Activated T-cell treated with anti-CD3 and anti-CD28 coated beads, Interleukin-2, amount 50 U/mL, for 72 hours (primary cell): ENCODE data around the gene NELL2. TPM values are rescaled to one million over a fixed set of nuclear protein-coding genes. Genes with fewer than 3 reads are reported as not detected.
"Not testable (repeated sequence)": the region's sequence is repeated elsewhere in the genome, so short reads cannot be mapped to it uniquely, and the experiment has no call there.

ENCODE experiments used
- ATAC-seq, 2 donors: fragments of 150-1000 bp; cut with Tn5 transposase; replicated peaks in 1 of 2; 2 replicates each; pipeline ENCODE4 v1.10.0; 2021; ENCODE audit warnings: moderate library complexity in 2 of 2, mild to moderate bottlenecking in 1 of 2
- DNase-seq, 2 donors: peaks; one replicate each; pipeline ENCODE4 v3.0.0; 2021 to 2022; ENCODE audit warnings: mixed read lengths in 1 of 2
- H3K27ac Mint-ChIP-seq: one replicate; pipeline ENCODE4 v1.8.0; 2022; ENCODE audit warnings: mild to moderate bottlenecking, moderate library complexity, mixed read lengths
- H3K27me3 Mint-ChIP-seq: one replicate; pipeline ENCODE4 v1.8.0; 2022; ENCODE audit warnings: low read depth, mixed read lengths
- H3K36me3 Mint-ChIP-seq, 2 donors: one replicate each; pipeline ENCODE4 v1.8.0; 2022; ENCODE audit warnings: mixed read lengths in 2 of 2, mild to moderate bottlenecking in 1 of 2; ENCODE audit not compliant: insufficient read depth in 2 of 2
- H3K4me1 Mint-ChIP-seq: one replicate; pipeline ENCODE4 v1.8.0; 2022; ENCODE audit warnings: low read depth, mixed read lengths
- H3K4me3 Mint-ChIP-seq, 2 donors: one replicate each; pipeline ENCODE4 v1.8.0; 2022; ENCODE audit warnings: mild to moderate bottlenecking in 2 of 2, mixed read lengths in 2 of 2, moderate library complexity in 2 of 2
- H3K9me3 Mint-ChIP-seq, 2 donors: one replicate each; pipeline ENCODE4 v1.8.0; 2022; ENCODE audit warnings: mixed read lengths in 2 of 2
- total RNA-seq, 2 donors: library from RNA; stranded (reverse); gene quantifications; one replicate each; pipeline ENCODE4 v1.2.3, GENCODE V29; 2022

The NELL2 gene
- total RNA-seq: 10 to 100 TPM; 36.3 to 66.0 TPM

GRCh38 chr12:44875954-44876543, at the start of gene NELL2:
NELL2 (minus strand) TSS chr12:44876315; CDS start chr12:44875869, 446 bp downstream.
- H3K9me3 Mint-ChIP-seq: peaks cover 0 to 3% of the 10 kb centered on the region in 2 donors
- peaks cover 38% of the 10 kb centered on the region for H3K4me1 Mint-ChIP-seq
- DNase-seq (peak; percentile 48 to 66), ATAC-seq (peak; percentile 83)
- peaks cover 21% of the 10 kb centered on the region for H3K27me3 Mint-ChIP-seq
- peak within 1 kb of the TSS; percentile 92 to 99 for H3K4me3 Mint-ChIP-seq
- H3K36me3 Mint-ChIP-seq: peaks cover 4% of the 10 kb centered on the region in 2 donors
- H3K27ac Mint-ChIP-seq: peak within 1 kb of the TSS; percentile 86

GRCh38 chr12:44921736-44922135, 45.6 kb upstream of the NELL2 start:
- H3K27me3 Mint-ChIP-seq: peaks cover 10% of the 10 kb centered on the region
- ATAC-seq (no peak), DNase-seq (no peak)
- H3K4me3 Mint-ChIP-seq: no peak overlapping the region
- H3K4me1 Mint-ChIP-seq: no peaks in the 10 kb centered on the region
- no peaks in the 10 kb centered on the region for H3K36me3 Mint-ChIP-seq
- H3K27ac Mint-ChIP-seq: no peak overlapping the region
- H3K9me3 Mint-ChIP-seq: no peaks in the 10 kb centered on the region

GRCh38 chr12:44917141-44917540, 41.0 kb upstream of the NELL2 start:
- no peak for DNase-seq

GRCh38 chr12:44915958-44916357, 39.8 kb upstream of the NELL2 start:
- no peaks in the 10 kb centered on the region for H3K4me1 Mint-ChIP-seq
- no peak overlapping the region for H3K4me3 Mint-ChIP-seq
- DNase-seq (no peak), ATAC-seq (no peak)
- peaks cover 6% of the 10 kb centered on the region for H3K27me3 Mint-ChIP-seq
- H3K27ac Mint-ChIP-seq: no peak overlapping the region
- no peaks in the 10 kb centered on the region for H3K36me3 Mint-ChIP-seq
- no peaks in the 10 kb centered on the region for H3K9me3 Mint-ChIP-seq

More at GRCh38 chr12:44917141-44917540, 41.0 kb upstream of the NELL2 start:
- Mint-ChIP-seq H3K27me3 (peaks cover 6% of the 10 kb centered on the region), H3K4me1 (no peaks in the 10 kb centered on the region), H3K27ac (no peak overlapping the region), H3K9me3 (no peaks in the 10 kb centered on the region), H3K4me3 (no peak overlapping the region), H3K36me3 (no peaks in the 10 kb centered on the region)
- no peak for ATAC-seq

- Mint-ChIP-seq H3K27me3 (no peaks in the 10 kb centered on the region), H3K27ac (no peak overlapping the region), H3K36me3 (peaks cover 1 to 3% of the 10 kb centered on the region in 2 donors), H3K4me1 (no peaks in the 10 kb centered on the region), H3K9me3 (peaks cover 9% of the 10 kb centered on the region in 2 donors), H3K4me3 (no peak overlapping the region)
- no peak for DNase-seq
- ATAC-seq: no peak
These were observed 28.2 kb upstream of the NELL2 start for GRCh38 chr12:44904321-44904720.

GRCh38 chr12:44898108-44898507, 22.0 kb upstream of the NELL2 start:
- H3K9me3 Mint-ChIP-seq: peaks cover 9 to 14% of the 10 kb centered on the region in 2 donors
- H3K27ac Mint-ChIP-seq, H3K27me3 Mint-ChIP-seq, H3K4me1 Mint-ChIP-seq, DNase-seq, ATAC-seq, H3K36me3 Mint-ChIP-seq, H3K4me3 Mint-ChIP-seq: not testable (repeated sequence)

- ATAC-seq: no peak
- Mint-ChIP-seq H3K4me3 (no peak overlapping the region), H3K4me1 (no peaks in the 10 kb centered on the region), H3K36me3 (no peaks in the 10 kb centered on the region), H3K27me3 (no peaks in the 10 kb centered on the region), H3K9me3 (no peaks in the 10 kb centered on the region), H3K27ac (no peak overlapping the region)
- no peak for DNase-seq
These were observed 13.8 kb upstream of the NELL2 start for GRCh38 chr12:44889926-44890325.

- Mint-ChIP-seq H3K27ac (no peak overlapping the region), H3K27me3 (no peaks in the 10 kb centered on the region), H3K36me3 (no peaks in the 10 kb centered on the region), H3K9me3 (no peaks in the 10 kb centered on the region), H3K4me1 (no peaks in the 10 kb centered on the region), H3K4me3 (no peak overlapping the region)
- DNase-seq: no peak
- no peak for ATAC-seq
These were observed 13.0 kb upstream of the NELL2 start for GRCh38 chr12:44889162-44889561.

GRCh38 chr12:44885902-44886301, 9.8 kb upstream of the NELL2 start:
- H3K27ac Mint-ChIP-seq: no peak overlapping the region
- H3K4me3 Mint-ChIP-seq: no peak overlapping the region
- ATAC-seq (no peak), DNase-seq (no peak)
- no peaks in the 10 kb centered on the region for H3K4me1 Mint-ChIP-seq
- H3K36me3 Mint-ChIP-seq: peaks cover 3 to 4% of the 10 kb centered on the region in 2 donors
- H3K27me3 Mint-ChIP-seq: no peaks in the 10 kb centered on the region
- H3K9me3 Mint-ChIP-seq: peaks cover 4 to 8% of the 10 kb centered on the region in 2 donors

GRCh38 chr12:44881197-44881596, 5.1 kb upstream of the NELL2 start:
- no peak overlapping the region for H3K4me3 Mint-ChIP-seq

GRCh38 chr12:44876544-44877410, 662 bp upstream of the NELL2 start:
- H3K27me3 Mint-ChIP-seq: peaks cover 21% of the 10 kb centered on the region
- ATAC-seq: peak; percentile 80 to 82
- H3K4me3 Mint-ChIP-seq: peak overlapping the region; percentile 92 to 99
- peaks cover 5 to 6% of the 10 kb centered on the region in 2 donors for H3K9me3 Mint-ChIP-seq
- peaks cover 31% of the 10 kb centered on the region for H3K4me1 Mint-ChIP-seq
- no peak overlapping the region for H3K27ac Mint-ChIP-seq
- H3K36me3 Mint-ChIP-seq: peaks cover 6 to 8% of the 10 kb centered on the region in 2 donors
- DNase-seq: peak; percentile 54 to 64

More at GRCh38 chr12:44881197-44881596, 5.1 kb upstream of the NELL2 start:
- ATAC-seq (no peak), DNase-seq (no peak)
- peaks cover 6 to 8% of the 10 kb centered on the region in 2 donors for H3K9me3 Mint-ChIP-seq
- H3K36me3 Mint-ChIP-seq: peaks cover 4 to 8% of the 10 kb centered on the region in 2 donors
- no peak overlapping the region for H3K27ac Mint-ChIP-seq
- peaks cover 13% of the 10 kb centered on the region for H3K27me3 Mint-ChIP-seq
- H3K4me1 Mint-ChIP-seq: peaks cover 8% of the 10 kb centered on the region

- H3K4me1 Mint-ChIP-seq: peaks cover 44% of the 10 kb centered on the region
- ATAC-seq (peak; percentile 18 to 41), DNase-seq (peak in 1 of 2 donors; percentile 19)
- H3K9me3 Mint-ChIP-seq: peaks cover 2 to 5% of the 10 kb centered on the region in 2 donors
- peaks cover 21% of the 10 kb centered on the region for H3K27me3 Mint-ChIP-seq
- peak overlapping the region; percentile 92 to 99 for H3K4me3 Mint-ChIP-seq
- peaks cover 5 to 6% of the 10 kb centered on the region in 2 donors for H3K36me3 Mint-ChIP-seq
- peak overlapping the region; percentile 86 for H3K27ac Mint-ChIP-seq
These were observed 630 bp downstream of the NELL2 start for GRCh38 chr12:44875417-44875953.

GRCh38 chr12:44874981-44875416, 1.1 kb downstream of the NELL2 start:
- ATAC-seq (peak; percentile 16 to 18), DNase-seq (peak; percentile 25 to 29)
- H3K4me3 Mint-ChIP-seq: peak overlapping the region; percentile 92 to 99
- H3K27me3 Mint-ChIP-seq: peaks cover 21% of the 10 kb centered on the region
- H3K27ac Mint-ChIP-seq: peak overlapping the region; percentile 86
- peaks cover 49% of the 10 kb centered on the region for H3K4me1 Mint-ChIP-seq
- H3K9me3 Mint-ChIP-seq: peaks cover 2 to 8% of the 10 kb centered on the region in 2 donors
- H3K36me3 Mint-ChIP-seq: peaks cover 6 to 10% of the 10 kb centered on the region in 2 donors
